OCI-LY1 (cell line): ENCODE results near the gene ARL5A.

Experiments
- H2AFZ ChIP-seq: fragments of 200-600 bp; sonication (generic), shearing (Covaris generic); 2 replicates; pipeline ENCODE4 v1.6.0; 2014; ENCODE audit warnings: antibody characterized with exemption, mild to moderate bottlenecking, low read length
- H3F3A ChIP-seq: fragments of 200-600 bp; sonication (generic), shearing (Covaris generic); 2 replicates; pipeline ENCODE4 v1.6.0; 2014; ENCODE audit warnings: mild to moderate bottlenecking, antibody characterized with exemption, low read length, moderate library complexity; ENCODE audit not compliant: insufficient read depth
- H3K27ac ChIP-seq: fragments of 200-600 bp; sonication (generic); 2 replicates; pipeline ENCODE4 v1.5.1; 2014; ENCODE audit warnings: low read length, mixed run types, mild to moderate bottlenecking, low read depth; ENCODE audit not compliant: poor library complexity, severe bottlenecking
- H3K27me3 ChIP-seq: fragments of 200-600 bp; sonication (generic); 2 replicates; pipeline ENCODE4 v1.6.0; 2014; ENCODE audit warnings: antibody characterized with exemption, mild to moderate bottlenecking, low read length, moderate library complexity; ENCODE audit not compliant: insufficient read depth
- H3K36me3 ChIP-seq: fragments of 200-600 bp; sonication (generic); 2 replicates; pipeline ENCODE4 v1.6.1; 2014; ENCODE audit warnings: mild to moderate bottlenecking, antibody characterized with exemption, low read length, moderate library complexity, mixed read lengths; ENCODE audit not compliant: insufficient read depth
- H3K4me1 ChIP-seq: fragments of 200-600 bp; sonication (generic); 2 replicates; pipeline ENCODE4 v1.5.1; 2014; ENCODE audit warnings: mild to moderate bottlenecking, low read length, moderate library complexity; ENCODE audit not compliant: insufficient read depth, severe bottlenecking
- H3K4me2 ChIP-seq: fragments of 200-600 bp; sonication (generic), shearing (Covaris generic); 2 replicates; pipeline ENCODE4 v1.6.1; 2014; ENCODE audit warnings: low read length
- H3K4me3 ChIP-seq: fragments of 200-600 bp; sonication (generic); 2 replicates; pipeline ENCODE4 v1.5.1; 2014; ENCODE audit warnings: low read length, low read depth, mild to moderate bottlenecking, mixed read lengths; ENCODE audit not compliant: poor library complexity, severe bottlenecking
- H3K79me2 ChIP-seq: fragments of 200-600 bp; shearing (Covaris generic); 2 replicates; pipeline ENCODE4 v1.6.1; 2016; ENCODE audit warnings: mixed run types, low read length, mixed read lengths; ENCODE audit not compliant: insufficient read depth
- H3K9ac ChIP-seq: fragments of 200-600 bp; sonication (generic), shearing (Covaris generic); 2 replicates; pipeline ENCODE4 v1.6.1; 2014; ENCODE audit warnings: mild to moderate bottlenecking, low read length, mixed read lengths
- H3K9me2 ChIP-seq: fragments of 200-600 bp; sonication (generic), shearing (Covaris generic); 2 replicates; pipeline ENCODE4 v1.6.1; 2014; ENCODE audit warnings: low read depth, mild to moderate bottlenecking, low read length, mixed read lengths
- H3K9me3 ChIP-seq: fragments of 200-600 bp; shearing (Covaris generic); 2 replicates; pipeline ENCODE4 v1.6.1; 2014; ENCODE audit warnings: low read length, mixed read lengths
- H4K20me1 ChIP-seq: fragments of 200-600 bp; sonication (generic), shearing (Covaris generic); 2 replicates; pipeline ENCODE4 v1.6.0; 2016; ENCODE audit warnings: mild to moderate bottlenecking, low read length; ENCODE audit not compliant: insufficient read depth
- EZH2 ChIP-seq: fragments of 200-600 bp; sonication (generic), shearing (Covaris generic); IDR thresholded peaks from 2 replicates; pipeline ENCODE4 v1.8.0; 2017; ENCODE audit warnings: borderline replicate concordance, mixed run types, mild to moderate bottlenecking, antibody characterized with exemption, low read length, moderate library complexity, mixed read lengths
- TF ChIP-seq, protein P1 (sequence below): fragments of 200-600 bp; sonication (generic), shearing (Covaris generic); IDR thresholded peaks from 2 replicates; pipeline ENCODE4 v1.5.1; 2017; ENCODE audit warnings: mild to moderate bottlenecking, antibody characterized with exemption, low read length, moderate library complexity, mixed read lengths

ARL5A gene

GRCh38 chr2:151809073-151809383, 19.2 kb downstream of the ARL5A start:
- H3K79me2 ChIP-seq: no peaks in the 10 kb centered on the region
- TF ChIP-seq EZH2: no peak
- TF ChIP-seq, protein P1, sequence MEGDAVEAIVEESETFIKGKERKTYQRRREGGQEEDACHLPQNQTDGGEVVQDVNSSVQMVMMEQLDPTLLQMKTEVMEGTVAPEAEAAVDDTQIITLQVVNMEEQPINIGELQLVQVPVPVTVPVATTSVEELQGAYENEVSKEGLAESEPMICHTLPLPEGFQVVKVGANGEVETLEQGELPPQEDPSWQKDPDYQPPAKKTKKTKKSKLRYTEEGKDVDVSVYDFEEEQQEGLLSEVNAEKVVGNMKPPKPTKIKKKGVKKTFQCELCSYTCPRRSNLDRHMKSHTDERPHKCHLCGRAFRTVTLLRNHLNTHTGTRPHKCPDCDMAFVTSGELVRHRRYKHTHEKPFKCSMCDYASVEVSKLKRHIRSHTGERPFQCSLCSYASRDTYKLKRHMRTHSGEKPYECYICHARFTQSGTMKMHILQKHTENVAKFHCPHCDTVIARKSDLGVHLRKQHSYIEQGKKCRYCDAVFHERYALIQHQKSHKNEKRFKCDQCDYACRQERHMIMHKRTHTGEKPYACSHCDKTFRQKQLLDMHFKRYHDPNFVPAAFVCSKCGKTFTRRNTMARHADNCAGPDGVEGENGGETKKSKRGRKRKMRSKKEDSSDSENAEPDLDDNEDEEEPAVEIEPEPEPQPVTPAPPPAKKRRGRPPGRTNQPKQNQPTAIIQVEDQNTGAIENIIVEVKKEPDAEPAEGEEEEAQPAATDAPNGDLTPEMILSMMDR: no peak
- H3K27ac ChIP-seq: no peak overlapping the region
- H3K36me3 ChIP-seq: peaks cover 88% of the 10 kb centered on the region
- no peak overlapping the region for H3K9ac ChIP-seq
- no peaks in the 10 kb centered on the region for H3K9me2 ChIP-seq
- H3K4me1 ChIP-seq: no peaks in the 10 kb centered on the region
- no peaks in the 10 kb centered on the region for H3F3A ChIP-seq
- no peaks in the 10 kb centered on the region for H3K9me3 ChIP-seq
- H3K27me3 ChIP-seq: no peaks in the 10 kb centered on the region
- no peak overlapping the region for H3K4me3 ChIP-seq
- H3K4me2 ChIP-seq: no peak overlapping the region
- H2AFZ ChIP-seq: no peak overlapping the region
- no peaks in the 10 kb centered on the region for H4K20me1 ChIP-seq

GRCh38 chr2:151808258-151809072, 19.8 kb downstream of the ARL5A start:
- Histone ChIP-seq H3K27me3 (no peaks in the 10 kb centered on the region), H3F3A (no peaks in the 10 kb centered on the region), H3K9me2 (no peaks in the 10 kb centered on the region), H3K79me2 (no peaks in the 10 kb centered on the region), H3K9ac (no peak overlapping the region), H4K20me1 (no peaks in the 10 kb centered on the region), H3K4me1 (no peaks in the 10 kb centered on the region), H3K4me3 (no peak overlapping the region), H3K9me3 (no peaks in the 10 kb centered on the region), H3K4me2 (no peak overlapping the region), H2AFZ (no peak overlapping the region), H3K36me3 (peaks cover 82% of the 10 kb centered on the region), H3K27ac (no peak overlapping the region)
- TF ChIP-seq, protein P1: peak; percentile 60
- no peak for TF ChIP-seq EZH2

DNA sequence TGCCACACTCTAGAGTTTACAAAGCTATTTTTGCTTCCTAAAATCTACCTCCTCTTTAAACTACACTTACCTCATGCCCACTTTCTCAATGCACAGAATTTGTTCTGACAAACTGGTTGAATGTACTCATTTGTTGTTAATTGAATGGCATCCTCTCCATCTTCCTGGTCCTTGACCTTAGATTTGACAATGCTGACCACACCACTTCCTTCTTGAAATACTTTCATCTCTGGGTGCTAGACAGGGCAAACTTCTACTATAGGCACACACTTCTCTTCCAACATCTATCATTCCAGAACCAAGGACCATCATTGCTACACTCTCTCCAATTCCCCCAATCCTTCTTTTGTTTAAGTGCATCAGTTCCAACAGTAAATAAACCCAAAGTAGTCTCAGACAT, 22.3 kb downstream of the ARL5A start:
- H3K9me3 ChIP-seq: no peaks in the 10 kb centered on the region
- H4K20me1 ChIP-seq: no peaks in the 10 kb centered on the region
- H3F3A ChIP-seq: no peaks in the 10 kb centered on the region
- TF ChIP-seq EZH2: no peak
- TF ChIP-seq, protein P1: no peak
- no peak overlapping the region for H3K27ac ChIP-seq
- H3K27me3 ChIP-seq: no peaks in the 10 kb centered on the region
- no peak overlapping the region for H2AFZ ChIP-seq
- no peaks in the 10 kb centered on the region for H3K4me1 ChIP-seq
- no peak overlapping the region for H3K4me3 ChIP-seq
- no peaks in the 10 kb centered on the region for H3K79me2 ChIP-seq
- peaks cover 78% of the 10 kb centered on the region for H3K36me3 ChIP-seq
- H3K4me2 ChIP-seq: no peak overlapping the region
- no peak overlapping the region for H3K9ac ChIP-seq
- H3K9me2 ChIP-seq: no peaks in the 10 kb centered on the region
